Pancreas (tissue), 10 donors: Measurements from ENCODE around the gene ABTB1. TPM values are rescaled to one million over a fixed set of nuclear protein-coding genes. Genes with fewer than 3 reads are reported as not detected.

Experiments used
- ATAC-seq, 4 donors: fragments of 200-7000 bp; cut with Tn5 transposase; one replicate each; pipeline versions ENCODE4 v1.8.0 to v1.9.1; 2020; ENCODE audit warnings: mild to moderate bottlenecking in 4 of 4, moderate library complexity in 4 of 4
- DNase-seq, 6 donors: peaks; one replicate each; pipeline ENCODE4 v3.0.0-alpha.2; 2020
- FAIRE-seq: peaks from 2 replicates; lab custom pipeline; 2012; peaks lifted over from hg19 to GRCh38; lab: Jason Lieb, UNC
- H3K27ac ChIP-seq, 4 donors: fragments of 200-600 bp; sonication (generic); 1 replicate in 3 of 4; 2 replicates in 1 of 4; pipeline versions ENCODE4 v1.5.0 to v1.8.0; 2020
- H3K27me3 ChIP-seq, 4 donors: fragments of 200-600 bp; one replicate each; pipeline ENCODE4 v1.8.0; 2021
- H3K36me3 ChIP-seq, 3 donors: fragments of 200-600 bp; sonication (generic) in 1 of 3; one replicate each; pipeline versions ENCODE4 v1.5.0 to v1.8.0; 2020 to 2021
- H3K4me1 ChIP-seq, 3 donors: fragments of 200-600 bp; one replicate each; pipeline ENCODE4 v1.8.0; 2021
- H3K4me3 ChIP-seq, 4 donors: fragments of 200-600 bp; sonication (generic) in 2 of 4; one replicate each; pipeline versions ENCODE4 v1.5.0 to v1.8.0; 2020 to 2021
- H3K9me3 ChIP-seq, 4 donors: fragments of 200-600 bp; one replicate each; pipeline ENCODE4 v1.8.0; 2021
- CTCF ChIP-seq, 4 donors: fragments of 200-600 bp; sonication (generic) in 3 of 4; IDR thresholded peaks; one replicate each; pipeline versions ENCODE4 v1.5.0 to v1.8.0; 2021; ENCODE audit warnings: antibody characterized with exemption in 4 of 4
- WGBS, 2 donors: extraction: QIAGEN DNeasy Blood & Tissue Kit; methylation state at CpG; one replicate each; pipeline ENCODE4 v1.1.7; 2013; 5-methylcytosine and 5-hydroxymethylcytosine counted together
- intact Hi-C, 3 donors: fragments of 100-400 bp; cut with DNase I; formaldehyde crosslinking; loops; one replicate each; pipeline versions ENCODE4 v1.11.1 to v1.14.2; 2022
- polyA plus RNA-seq, 2 donors: library from polyadenylated mRNA; stranded (reverse); fragments of 200-250 nt; gene quantifications; one replicate each; pipeline ENCODE4 v1.2.3, GENCODE V29; 2013
- total RNA-seq, 6 donors: library from RNA; stranded (reverse); fragmentation: NEBNext Ultra II Directional in 4 of 6; extraction: Animal tissue kit (Norgen Biotek cat#: 25700) in 4 of 6; gene quantifications; one replicate each; pipeline versions ENCODE4 v1.2.1 to v1.2.4, GENCODE V29; 2021 to 2023
- donor health status: healthy with polysubstance abuse.
- donor health status: DM: no; HTN: no; CAD: no; lungs with moderate emphysema.
- donor health status: DM: no; HTN: no; CAD: no.
- donor health status: control.
- donor health status: control.
- donor health status: Bipolar disorder and iron deficiency.
- donor health status: DM: yes; HTN: yes; CAD: no.
- donor health status: DM: no; HTN: no; CAD: no.
- donor health status: DM: no; HTN: no; CAD: no.
- donor health status: DM: yes; HTN: yes; CAD: no.

ABTB1 gene
- total and polyA plus RNA-seq, 8 donors = 7.6 to 60.7 (median 17.2) TPM

- no peak for TF ChIP-seq CTCF (IDR thresholded peaks at IDR 0.05)
- no peaks in the 10 kb centered on the region for H3K9me3 ChIP-seq
- peaks cover 14 to 26% (median 19%) of the 10 kb centered on the region in 3 donors for H3K4me1 ChIP-seq
- ATAC-seq = peak in 2 of 4 donors; percentile 1
- no peaks in the 10 kb centered on the region for H3K36me3 ChIP-seq
- H3K27me3 ChIP-seq = no peaks in the 10 kb centered on the region
- peak overlapping the region; percentile 52 to 81 (median 79) for H3K27ac ChIP-seq
- DNase-seq = no peak
- H3K4me3 ChIP-seq = no peak overlapping the region
- 84 to 88% methylated on average over 3 of the region's 3 CpGs for WGBS, 2 donors
- FAIRE-seq = no peak
- intact Hi-C loops = loop anchor here in 1 of 3 donors (10.0 kb wide), 1 partner anchor 123 kb away; no protein-coding TSS in a partner anchor
Observed at GRCh38 chr3:127698286-127698685, 25.5 kb downstream of the ABTB1 start.

GRCh38 chr3:127698691-127699415, 26.1 kb downstream of the ABTB1 start:
- ATAC-seq = no peak
- Histone ChIP-seq H3K9me3 (no peaks in the 10 kb centered on the region), H3K36me3 (no peaks in the 10 kb centered on the region), H3K27ac (peak overlapping the region in 2 of 4 donors; percentile 52 to 81), H3K4me3 (no peak overlapping the region), H3K27me3 (no peaks in the 10 kb centered on the region), H3K4me1 (peaks cover 14 to 26% (median 19%) of the 10 kb centered on the region in 3 donors)
- DNase-seq = peak in 2 of 6 donors; percentile 35 to 50
- no peak for TF ChIP-seq CTCF (IDR thresholded peaks at IDR 0.05)
- FAIRE-seq = no peak
- intact Hi-C loops = loop anchor here in 1 of 3 donors (10.0 kb wide), 1 partner anchor 124 kb away; no protein-coding TSS in a partner anchor
- WGBS, 2 donors = 80 to 83% methylated on average over 6 of the region's 6 CpGs

DNA sequence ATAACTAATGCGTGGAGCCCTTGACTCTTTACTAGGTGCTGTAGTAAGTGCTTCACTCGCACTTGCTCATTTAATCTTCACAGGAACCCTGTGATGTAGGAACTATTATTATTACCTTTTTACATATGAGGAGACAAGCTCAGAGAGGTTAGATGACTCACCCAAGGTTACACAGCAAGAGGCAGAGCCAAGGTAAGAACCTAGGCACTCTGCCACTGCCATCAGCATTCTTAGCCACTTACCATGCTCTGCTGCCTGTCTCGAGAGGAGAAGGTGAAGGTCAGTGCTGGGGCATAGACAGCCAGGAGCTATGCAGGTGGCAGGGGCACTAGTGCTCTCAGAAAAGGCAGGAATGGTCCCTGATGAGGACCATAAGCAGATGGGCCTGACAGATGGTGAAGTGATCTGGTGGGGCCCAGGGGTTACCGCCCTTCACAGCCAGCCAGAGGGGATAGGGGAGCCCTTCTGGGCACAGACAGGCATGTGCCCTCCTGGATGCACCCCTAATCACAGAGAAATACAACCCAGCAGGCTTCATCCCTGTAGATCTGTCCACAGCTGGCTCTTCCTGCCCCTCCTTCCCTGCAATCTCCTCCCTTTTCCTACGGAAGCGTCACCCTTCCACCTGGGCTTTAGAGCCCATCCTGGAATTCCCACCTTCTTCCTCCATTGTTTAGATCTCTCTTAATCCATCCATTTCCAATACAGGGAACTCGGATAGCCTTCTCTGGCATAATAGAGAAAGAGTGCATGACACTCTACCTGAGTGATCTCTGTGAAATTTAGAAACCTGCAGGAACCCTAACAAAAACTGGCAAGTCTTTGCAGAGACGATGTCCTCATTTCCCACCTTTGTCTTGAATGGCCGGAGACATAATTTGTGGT, 26.9 kb downstream of the ABTB1 start:
- no peak overlapping the region for H3K4me3 ChIP-seq
- H3K4me1 ChIP-seq = peaks cover 14 to 26% (median 19%) of the 10 kb centered on the region in 3 donors
- intact Hi-C loops = loop anchor here in 1 of 3 donors (10.0 kb wide), 1 partner anchor 125 kb away; no protein-coding TSS in a partner anchor
- 84 to 85% methylated on average over 9 of the region's 9 CpGs for WGBS, 2 donors
- no peaks in the 10 kb centered on the region for H3K27me3 ChIP-seq
- no peaks in the 10 kb centered on the region for H3K36me3 ChIP-seq
- no peaks in the 10 kb centered on the region for H3K9me3 ChIP-seq
- FAIRE-seq = no peak
- peak overlapping the region in 1 of 4 donors; percentile 81 for H3K27ac ChIP-seq
- TF ChIP-seq CTCF (IDR thresholded peaks at IDR 0.05) = no peak
- no peak for ATAC-seq
- peak in 2 of 6 donors; percentile 27 to 46 for DNase-seq

GRCh38 chr3:127700406-127700805, 27.7 kb downstream of the ABTB1 start:
- Histone ChIP-seq H3K36me3 (no peaks in the 10 kb centered on the region), H3K4me1 (peaks cover 14 to 26% (median 19%) of the 10 kb centered on the region in 3 donors), H3K9me3 (no peaks in the 10 kb centered on the region), H3K27me3 (no peaks in the 10 kb centered on the region), H3K4me3 (no peak overlapping the region), H3K27ac (no peak overlapping the region)
- peak in 2 of 6 donors; percentile 27 to 37 for DNase-seq
- no peak for ATAC-seq
- no peak for TF ChIP-seq CTCF (IDR thresholded peaks at IDR 0.05)
- intact Hi-C loops = no loop called here
- no peak for FAIRE-seq
- WGBS, 2 donors = 80 to 83% methylated on average over 5 of the region's 5 CpGs
